Hair follicular keratinocyte (primary cell): Measurements from ENCODE around the gene NEMP2. TPM values are rescaled to one million over a fixed set of nuclear protein-coding genes. Genes with fewer than 3 reads are reported as not detected.

Experiments
- total RNA-seq: library from RNA; depleted of rRNA; stranded (reverse); fragments of >200 nt; gene quantifications from 2 replicates; pipeline ENCODE4 v1.2.3, GENCODE V29; 2015

NEMP2 gene, protein sequence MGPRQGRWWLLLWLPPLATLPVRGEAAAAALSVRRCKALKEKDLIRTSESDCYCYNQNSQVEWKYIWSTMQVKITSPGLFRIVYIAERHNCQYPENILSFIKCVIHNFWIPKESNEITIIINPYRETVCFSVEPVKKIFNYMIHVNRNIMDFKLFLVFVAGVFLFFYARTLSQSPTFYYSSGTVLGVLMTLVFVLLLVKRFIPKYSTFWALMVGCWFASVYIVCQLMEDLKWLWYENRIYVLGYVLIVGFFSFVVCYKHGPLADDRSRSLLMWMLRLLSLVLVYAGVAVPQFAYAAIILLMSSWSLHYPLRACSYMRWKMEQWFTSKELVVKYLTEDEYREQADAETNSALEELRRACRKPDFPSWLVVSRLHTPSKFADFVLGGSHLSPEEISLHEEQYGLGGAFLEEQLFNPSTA
- 3.1 and 5.8 TPM in 2 replicates for total RNA-seq

GRCh38 chr2:190534310-190535120 is at the start of gene NEMP2:
TSS of gene NEMP2 (minus strand) at chr2:190534722. CDS start at chr2:190534655, 67 bp downstream.

Other genes starting within 250 kb of the NEMP2 start
- 15.1 and 15.5 TPM in 2 replicates for gene HIBCH, start 214.9 kb downstream of the NEMP2 start, total RNA-seq
- gene INPP1, start 191.1 kb downstream of the NEMP2 start, total RNA-seq: 8.7 and 15.3 TPM in 2 replicates
- 22.4 and 23.8 TPM in 2 replicates for gene MFSD6, start 126.4 kb downstream of the NEMP2 start, total RNA-seq
- 32.5 and 33.1 TPM in 2 replicates for gene NAB1, start 114.4 kb upstream of the NEMP2 start, total RNA-seq